HCT116 (cell line): ENCODE data around the gene MPP4.

ENCODE experiments used
- POLR2AphosphoS5 ChIP-seq: IDR thresholded peaks from 2 replicates; pipeline ENCODE4 v1.6.1; 2011; ENCODE audit warnings: mild to moderate bottlenecking, low read depth, low read length, moderate library complexity
- TF ChIP-seq, protein P1 (sequence below), 3 experiments: fragments of 200-600 bp in 1 of 3; sonication (generic) in 1 of 3; IDR thresholded peaks in 2 of 3; conservative IDR thresholded peaks in 1 of 3; 2 replicates each; pipeline ENCODE4 v1.5.1; 2012 to 2017; ENCODE audit warnings: low read depth in 2 of 3, low read length in 2 of 3, antibody characterized with exemption in 1 of 3, borderline replicate concordance in 1 of 3, control low read depth in 1 of 3, mild to moderate bottlenecking in 1 of 3, mixed read lengths in 1 of 3, mixed run types in 1 of 3, moderate library complexity in 1 of 3; ENCODE audit not compliant: insufficient read depth in 1 of 3

GRCh38 chr2:201621293-201621999 lies 77.0 kb downstream of the MPP4 start:
- TF ChIP-seq, protein P1, sequence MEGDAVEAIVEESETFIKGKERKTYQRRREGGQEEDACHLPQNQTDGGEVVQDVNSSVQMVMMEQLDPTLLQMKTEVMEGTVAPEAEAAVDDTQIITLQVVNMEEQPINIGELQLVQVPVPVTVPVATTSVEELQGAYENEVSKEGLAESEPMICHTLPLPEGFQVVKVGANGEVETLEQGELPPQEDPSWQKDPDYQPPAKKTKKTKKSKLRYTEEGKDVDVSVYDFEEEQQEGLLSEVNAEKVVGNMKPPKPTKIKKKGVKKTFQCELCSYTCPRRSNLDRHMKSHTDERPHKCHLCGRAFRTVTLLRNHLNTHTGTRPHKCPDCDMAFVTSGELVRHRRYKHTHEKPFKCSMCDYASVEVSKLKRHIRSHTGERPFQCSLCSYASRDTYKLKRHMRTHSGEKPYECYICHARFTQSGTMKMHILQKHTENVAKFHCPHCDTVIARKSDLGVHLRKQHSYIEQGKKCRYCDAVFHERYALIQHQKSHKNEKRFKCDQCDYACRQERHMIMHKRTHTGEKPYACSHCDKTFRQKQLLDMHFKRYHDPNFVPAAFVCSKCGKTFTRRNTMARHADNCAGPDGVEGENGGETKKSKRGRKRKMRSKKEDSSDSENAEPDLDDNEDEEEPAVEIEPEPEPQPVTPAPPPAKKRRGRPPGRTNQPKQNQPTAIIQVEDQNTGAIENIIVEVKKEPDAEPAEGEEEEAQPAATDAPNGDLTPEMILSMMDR (IDR thresholded peaks at IDR 0.05 in 2 of 3, conservative IDR thresholded peaks at IDR 0.05 in 1 of 3; ENCODE audit: borderline replicate concordance in 1 of 3, insufficient read depth in 1 of 3, low read depth in 2 of 3, low read length in 2 of 3): no peak
- TF ChIP-seq POLR2AphosphoS5: no peak
